GM12864 (cell line): Measurements from ENCODE around the gene CLCN2.
A peak's percentile ranks its signal among the peaks of the same experiment; 100 is the strongest.

Experiments
- DNase-seq: peaks from one replicate; pipeline ENCODE4 v3.0.0-alpha.2; 2011; ENCODE audit warnings: low read depth
- H3K4me3 ChIP-seq: 2 replicates; pipeline ENCODE4 v1.5.1; 2011; ENCODE audit warnings: mild to moderate bottlenecking, low read depth, low read length, control low read depth
- CTCF ChIP-seq: IDR thresholded peaks from 2 replicates; pipeline ENCODE4 v1.5.1; 2011; ENCODE audit warnings: low read depth, mild to moderate bottlenecking, moderate library complexity, low read length, control low read depth, inconsistent platforms; ENCODE audit errors: missing control alignments

Gene CLCN2

GRCh38 chr3:184360070-184360928, 1.1 kb downstream of the CLCN2 start:
- DNase-seq, result no peak
- peak overlapping the region; percentile 90 for H3K4me3 ChIP-seq
- TF ChIP-seq CTCF, result no peak

DNA sequence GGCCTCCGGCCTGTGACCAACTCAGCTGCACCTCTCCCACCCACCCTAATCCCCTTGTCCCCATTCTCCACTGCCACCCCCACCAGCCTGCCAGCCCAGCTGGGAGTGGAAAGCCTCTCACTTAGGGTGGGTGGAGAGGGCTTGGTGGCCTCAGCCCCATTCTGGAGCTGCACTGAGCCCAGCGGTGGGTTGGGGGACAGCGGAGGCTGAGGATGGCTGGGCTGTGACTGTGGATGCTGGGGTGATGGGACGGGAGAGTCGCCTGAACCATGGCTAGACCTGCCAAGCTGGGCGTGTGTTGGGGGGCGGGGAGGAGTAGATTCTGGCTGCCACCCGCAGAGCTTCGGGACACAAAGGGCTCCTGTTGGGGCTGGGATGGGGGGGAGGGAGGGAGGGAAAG, 1.8 kb downstream of the CLCN2 start:
- H3K4me3 ChIP-seq, result no peak overlapping the region
- DNase-seq, result no peak
- TF ChIP-seq CTCF, result no peak

- H3K4me3 ChIP-seq, result no peak overlapping the region
- no peak for DNase-seq
- TF ChIP-seq CTCF, result no peak
Measured at GRCh38 chr3:184358921-184359350, 2.5 kb downstream of the CLCN2 start.

- no peak for DNase-seq
- H3K4me3 ChIP-seq, result no peak overlapping the region
- TF ChIP-seq CTCF, result no peak
Measured at GRCh38 chr3:184358124-184358767, 3.2 kb downstream of the CLCN2 start.

- no peak for DNase-seq
- TF ChIP-seq CTCF, result no peak
- H3K4me3 ChIP-seq, result no peak overlapping the region
Measured at GRCh38 chr3:184357248-184358123, 3.9 kb downstream of the CLCN2 start.

- no peak for TF ChIP-seq CTCF
- DNase-seq, result no peak
- H3K4me3 ChIP-seq, result no peak overlapping the region
Measured at GRCh38 chr3:184355261-184356040, 6.0 kb downstream of the CLCN2 start.
